Kidney tubule cell (primary cell): ENCODE results near the gene IL1RL2.
A peak's percentile ranks its signal among the peaks of the same experiment; 100 is the strongest.

ENCODE experiments used
- DNase-seq: peaks from one replicate; pipeline ENCODE4 v3.0.0-alpha.2; 2018; ENCODE audit warnings: low spot score

IL1RL2 gene

DNA sequence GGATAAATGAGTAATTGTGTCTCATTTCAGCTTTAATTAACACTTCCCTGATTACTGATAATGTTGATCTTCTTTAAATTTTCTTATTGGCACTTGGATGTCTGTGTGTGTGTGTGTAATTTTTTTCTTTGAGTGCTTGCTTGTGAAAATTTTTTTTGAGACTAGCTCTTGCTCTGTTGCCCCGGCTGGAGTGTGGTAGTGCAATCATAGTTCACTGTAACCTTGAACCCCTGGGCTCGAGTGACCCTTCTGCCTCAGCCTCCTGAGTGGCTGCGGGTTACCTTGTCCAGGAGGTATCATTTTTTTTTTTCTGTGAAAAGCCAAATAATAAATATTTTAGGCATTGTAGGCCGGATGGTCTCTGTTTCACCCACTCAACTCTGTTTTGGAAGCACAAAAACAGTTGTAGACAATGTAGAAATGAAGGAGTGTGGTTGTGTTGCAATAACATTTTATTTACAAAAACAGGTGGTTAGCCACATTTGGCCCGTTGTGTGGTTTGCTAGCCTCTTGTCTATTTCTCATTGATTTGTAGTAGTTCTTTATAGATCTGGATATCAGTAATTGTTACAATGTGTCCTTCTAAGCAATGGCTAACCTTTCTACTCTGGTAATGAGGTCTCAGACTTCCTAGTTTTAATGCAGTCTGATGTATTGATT lies 7.9 kb downstream of the IL1RL2 start:
- no peak for DNase-seq

DNA sequence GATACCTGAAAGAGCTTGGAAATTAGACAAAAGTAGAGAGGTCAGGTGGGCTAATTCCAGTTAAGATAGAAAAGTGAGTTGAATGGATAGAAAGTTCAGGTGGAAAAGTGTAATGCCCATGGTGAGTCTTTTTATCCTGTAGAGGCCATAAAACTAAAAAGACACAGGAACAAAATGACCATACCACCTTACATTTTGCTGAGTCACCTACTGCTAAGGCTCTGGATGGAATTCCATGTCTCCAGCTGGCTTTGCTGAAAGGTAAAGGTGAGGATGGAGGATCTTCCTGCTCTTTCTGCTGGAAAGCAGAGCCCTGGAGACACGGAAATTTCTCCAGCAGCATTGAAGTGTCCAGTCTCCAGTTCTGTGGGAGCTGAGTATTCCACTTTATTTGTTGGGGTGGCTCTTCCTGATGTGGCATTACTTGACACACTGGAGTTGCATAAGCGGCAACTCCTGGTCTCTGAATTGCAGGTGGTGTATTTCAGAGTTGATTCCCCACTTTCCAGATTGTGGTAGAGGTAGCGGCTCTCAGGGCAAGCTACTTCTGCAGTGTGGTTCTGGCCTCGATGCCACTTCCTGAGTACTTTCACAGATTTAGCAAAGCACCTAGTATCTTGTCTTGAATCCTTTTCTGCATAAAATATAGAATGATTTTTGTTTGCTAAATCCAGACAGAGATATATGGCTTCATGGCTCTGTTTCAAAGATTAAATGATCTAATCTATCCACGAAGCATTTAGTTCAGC lies 10.7 kb downstream of the IL1RL2 start:
- DNase-seq, result peak; percentile 7

DNA sequence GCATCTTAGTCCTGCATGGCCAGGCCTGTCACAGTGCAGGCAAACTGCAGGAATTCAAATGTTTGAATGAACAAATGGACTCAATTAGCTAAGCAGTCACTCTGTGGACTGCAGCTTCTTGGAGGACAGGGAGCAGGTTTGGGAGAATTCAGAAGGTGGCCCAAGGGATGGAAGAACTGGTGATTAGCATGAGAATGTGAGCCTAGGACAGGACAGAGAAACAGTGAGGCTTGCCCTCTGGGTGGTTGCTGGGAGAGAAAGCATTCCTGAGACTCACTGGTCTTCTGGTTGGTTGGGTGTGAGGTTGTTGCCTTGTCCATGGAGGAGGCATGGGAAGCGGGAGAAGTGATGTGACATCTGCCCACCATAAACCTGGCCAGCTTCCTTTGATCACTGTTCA lies 13.7 kb downstream of the IL1RL2 start:
- DNase-seq, result no peak

DNA sequence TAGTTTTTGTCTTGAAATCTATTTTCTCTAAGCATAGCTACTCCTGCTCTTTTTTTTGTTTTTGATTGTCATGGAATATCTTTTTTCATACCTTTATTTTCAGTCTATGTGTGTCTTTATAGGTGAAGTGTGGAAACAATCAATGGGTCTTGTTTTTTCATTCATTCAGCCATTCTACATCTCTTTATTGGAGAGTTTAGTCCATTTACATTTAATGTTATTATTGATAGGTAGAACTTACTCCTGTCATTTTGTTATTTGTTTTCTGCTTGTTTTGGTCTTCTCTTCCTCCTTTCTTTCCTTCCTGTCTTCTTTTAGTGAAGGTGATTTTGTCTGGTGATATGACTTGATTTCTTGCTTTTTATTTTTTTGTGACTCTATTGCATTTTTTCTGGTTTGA lies 17.8 kb downstream of the IL1RL2 start:
- DNase-seq, result no peak

DNA sequence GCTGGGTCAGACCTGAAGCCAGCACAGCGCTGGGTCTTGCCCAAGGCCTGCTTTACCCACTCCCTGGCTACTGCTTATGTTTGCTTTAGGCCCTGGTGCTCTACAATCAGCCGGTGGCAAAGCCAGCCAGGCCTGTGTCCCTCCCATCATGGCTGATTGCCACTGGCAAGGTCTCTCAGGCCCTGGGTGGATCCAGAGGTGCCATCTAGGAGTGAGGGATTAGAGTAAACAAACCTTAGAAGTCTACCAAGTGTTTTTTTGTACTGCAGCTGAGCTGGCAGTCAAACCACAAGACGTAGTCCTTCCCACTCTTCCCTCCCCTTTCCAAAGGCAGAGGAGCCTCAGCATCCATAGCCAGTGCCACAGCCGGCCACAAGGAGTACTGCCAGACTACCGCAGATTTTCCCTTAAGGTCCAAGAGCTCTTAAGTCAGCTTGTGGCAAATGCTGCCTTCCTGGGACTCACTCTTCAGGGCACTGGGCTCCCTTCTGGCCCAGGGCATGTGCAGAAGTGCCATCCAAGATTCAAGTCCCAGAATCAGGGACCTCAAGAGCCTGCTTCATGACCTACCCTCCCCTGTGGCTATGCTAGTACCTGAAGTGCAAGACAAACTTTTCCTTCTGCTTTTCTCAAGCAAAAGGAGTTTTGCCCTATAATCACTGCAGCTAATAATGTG lies 20.0 kb downstream of the IL1RL2 start:
- DNase-seq, result no peak

DNA sequence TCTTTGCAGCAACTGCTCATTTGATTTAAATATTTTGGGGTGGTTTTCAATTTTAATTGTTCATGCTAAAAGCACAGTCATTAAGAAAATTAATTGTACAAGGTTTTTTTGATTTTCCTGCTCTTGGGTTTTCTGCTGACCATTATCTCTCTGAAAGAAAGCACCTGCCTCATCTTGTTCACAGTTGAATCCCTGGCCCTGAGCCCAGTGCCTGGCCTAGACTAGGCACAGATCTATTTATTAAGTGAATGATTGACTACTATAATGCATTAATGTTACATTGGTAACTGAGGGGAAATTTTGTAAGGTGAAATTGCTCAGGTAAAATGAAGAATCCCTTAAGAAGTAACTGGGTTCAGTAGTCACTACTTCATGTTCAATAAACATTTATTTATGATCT lies 22.0 kb downstream of the IL1RL2 start:
- peak; percentile 47 for DNase-seq

DNA sequence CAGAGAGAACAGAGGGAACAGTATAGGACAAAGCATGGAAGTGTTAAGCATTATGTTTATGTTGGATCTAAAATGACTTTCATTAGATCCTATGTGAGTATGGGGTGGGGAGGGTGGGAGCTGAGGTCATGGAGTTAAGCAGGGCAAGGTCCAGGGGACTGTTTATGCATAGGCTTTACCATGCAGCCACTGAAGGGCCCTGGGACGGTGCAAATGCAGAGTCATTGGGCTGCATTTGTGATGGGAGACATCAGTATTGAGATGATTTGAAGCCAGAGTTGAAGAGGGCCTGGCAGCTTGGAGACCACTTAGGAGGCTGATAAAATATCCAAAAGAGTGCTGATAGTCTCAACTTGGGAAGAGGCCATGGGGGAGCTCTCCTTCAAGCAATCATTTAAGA lies 22.7 kb downstream of the IL1RL2 start:
- no peak for DNase-seq

DNA sequence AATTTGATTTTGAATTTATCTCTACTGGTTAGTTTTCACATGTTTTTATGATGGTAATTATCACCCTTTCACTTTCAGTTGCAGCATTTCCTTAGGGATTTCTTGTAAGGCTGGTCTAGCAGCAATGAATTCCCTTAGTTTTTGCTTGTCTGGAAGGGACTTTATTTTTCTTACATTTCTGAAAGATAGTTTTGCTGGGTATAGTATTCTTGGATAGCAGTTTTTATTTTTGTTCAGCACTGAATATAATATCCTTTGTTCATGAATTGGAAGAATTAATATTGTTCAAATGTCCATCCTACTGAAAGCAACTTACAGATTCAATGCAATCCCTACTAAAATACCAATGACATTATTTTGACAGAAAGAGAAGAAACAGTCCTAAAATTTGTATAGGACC lies 30.2 kb downstream of the IL1RL2 start:
- no peak for DNase-seq

DNA sequence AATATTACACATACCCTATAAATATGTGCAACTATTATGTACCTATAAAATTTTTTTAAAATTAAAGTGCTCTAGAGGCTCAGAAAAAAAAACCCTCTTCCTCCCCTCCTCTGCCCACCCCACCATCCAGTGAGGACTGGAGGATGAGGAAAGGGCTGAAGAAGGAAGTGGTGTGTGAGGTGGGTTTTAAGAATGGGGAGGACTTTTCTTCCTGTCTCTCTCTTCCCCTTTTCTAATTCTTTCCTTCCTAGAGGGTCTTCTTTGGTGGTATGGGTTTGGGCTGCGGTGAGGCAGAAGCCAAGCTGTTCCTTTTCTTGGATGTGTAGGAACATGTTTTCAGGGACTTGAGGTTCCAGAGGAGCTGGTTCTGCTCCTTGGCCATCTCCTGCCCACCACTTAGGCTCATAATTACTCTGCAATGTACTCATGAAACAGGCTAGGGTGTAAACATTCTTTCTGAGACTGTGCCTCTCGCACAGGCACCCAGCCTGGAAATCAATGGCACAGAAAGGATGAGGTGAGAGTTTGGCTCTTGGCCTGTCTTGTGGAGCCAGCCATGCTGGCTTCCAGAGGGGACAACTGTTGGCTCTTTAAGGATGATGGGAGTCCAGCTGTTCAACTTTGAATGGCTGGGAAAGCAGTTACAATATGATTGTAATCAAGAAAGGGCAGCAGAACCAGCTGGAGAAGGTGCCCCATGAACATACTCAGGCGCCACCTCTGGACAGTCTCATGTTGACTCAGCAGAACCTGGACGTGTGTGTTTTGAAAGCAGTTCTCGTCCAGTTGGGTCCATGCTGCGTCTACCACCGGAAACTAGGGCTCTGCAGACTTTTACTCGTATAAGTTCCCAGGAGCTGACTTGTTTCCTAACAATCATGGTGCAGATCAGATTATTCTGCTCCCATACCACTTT lies 38.3 kb downstream of the IL1RL2 start:
- DNase-seq, result no peak

DNA sequence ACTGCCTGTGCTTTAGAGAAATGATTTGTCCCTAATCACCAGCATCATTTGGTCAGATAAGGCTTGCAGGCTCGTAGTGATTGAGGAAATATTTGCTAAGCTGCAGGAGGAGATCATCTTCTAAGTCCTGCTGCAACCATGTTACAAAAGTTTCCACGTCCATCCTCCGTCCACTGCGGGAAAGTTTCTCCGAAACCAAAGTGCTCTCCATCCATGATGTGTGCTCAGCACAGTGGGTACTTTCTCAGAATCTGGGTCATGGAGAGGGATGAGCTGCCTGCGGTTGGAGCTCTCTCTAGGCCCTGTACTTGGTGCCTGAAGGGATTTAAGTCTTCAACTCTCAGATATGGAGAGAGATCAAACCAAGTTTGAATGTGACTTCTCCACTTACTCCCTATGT lies 39.3 kb downstream of the IL1RL2 start:
- no peak for DNase-seq

DNA sequence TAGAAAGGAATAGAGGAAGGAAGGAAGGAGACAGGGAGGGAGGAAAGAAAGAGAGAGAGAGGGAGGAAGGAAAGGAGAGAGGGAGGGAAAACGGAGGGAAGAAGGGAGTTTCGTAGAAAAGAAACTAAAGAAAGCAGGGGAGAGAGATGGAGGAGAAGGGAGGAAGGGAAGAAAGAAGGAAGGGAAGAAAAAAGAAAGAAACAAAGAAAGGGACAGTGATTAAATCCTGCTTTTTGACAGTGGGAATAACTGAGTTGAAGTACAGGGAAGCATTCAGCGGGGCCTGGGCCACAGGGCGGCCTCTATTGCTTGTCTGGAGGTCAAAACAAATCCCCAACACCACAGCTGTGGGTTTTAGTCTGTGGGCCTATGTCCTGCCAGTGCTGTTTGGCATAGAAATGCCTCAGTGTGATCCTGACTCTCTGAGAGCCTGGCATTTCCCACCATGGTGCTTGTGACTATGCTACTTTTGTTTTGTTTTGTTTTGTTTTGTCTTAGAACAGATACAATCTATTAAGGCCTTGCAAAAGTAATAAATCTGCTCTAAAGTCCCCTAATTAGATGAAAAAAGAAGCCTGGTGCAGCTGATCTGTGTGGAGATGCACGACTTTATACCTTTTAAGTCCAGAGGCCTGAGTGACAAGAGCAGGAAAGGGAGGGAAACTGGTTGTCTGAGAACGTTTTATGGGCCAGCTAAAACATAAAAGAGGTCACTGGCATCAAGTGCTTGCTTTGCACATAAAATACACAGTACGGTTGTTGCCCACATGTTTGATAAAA lies 40.0 kb downstream of the IL1RL2 start:
- DNase-seq, result no peak

DNA sequence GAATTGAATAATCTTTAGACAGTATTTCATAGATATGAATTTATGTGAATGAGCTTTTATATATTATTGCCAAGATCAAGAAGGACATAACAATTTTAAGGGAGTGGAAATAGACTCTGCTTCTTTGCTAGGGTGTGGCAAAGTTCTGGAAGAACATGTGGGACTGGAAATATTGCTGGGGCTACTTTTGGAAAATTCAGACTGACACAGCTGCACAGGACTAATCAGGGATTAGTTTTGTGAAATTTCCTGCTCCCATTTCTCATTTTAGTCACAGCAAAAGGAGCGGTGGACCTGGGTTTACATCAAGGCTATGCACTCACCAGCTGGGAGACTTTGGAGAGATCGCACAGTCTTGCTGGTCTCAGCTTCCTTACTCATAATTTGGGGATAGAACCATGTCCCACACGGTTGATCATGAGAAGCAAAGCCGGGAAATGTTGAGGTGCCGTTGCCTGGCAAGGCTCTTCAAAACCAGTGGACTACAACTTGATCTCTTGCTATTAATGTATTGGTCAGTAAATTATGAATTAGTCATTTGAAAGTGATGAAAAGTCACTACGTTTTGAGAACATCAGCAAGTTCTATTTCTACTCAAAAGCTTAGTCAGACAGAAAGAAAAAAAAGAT lies 42.4 kb downstream of the IL1RL2 start:
- no peak for DNase-seq

DNA sequence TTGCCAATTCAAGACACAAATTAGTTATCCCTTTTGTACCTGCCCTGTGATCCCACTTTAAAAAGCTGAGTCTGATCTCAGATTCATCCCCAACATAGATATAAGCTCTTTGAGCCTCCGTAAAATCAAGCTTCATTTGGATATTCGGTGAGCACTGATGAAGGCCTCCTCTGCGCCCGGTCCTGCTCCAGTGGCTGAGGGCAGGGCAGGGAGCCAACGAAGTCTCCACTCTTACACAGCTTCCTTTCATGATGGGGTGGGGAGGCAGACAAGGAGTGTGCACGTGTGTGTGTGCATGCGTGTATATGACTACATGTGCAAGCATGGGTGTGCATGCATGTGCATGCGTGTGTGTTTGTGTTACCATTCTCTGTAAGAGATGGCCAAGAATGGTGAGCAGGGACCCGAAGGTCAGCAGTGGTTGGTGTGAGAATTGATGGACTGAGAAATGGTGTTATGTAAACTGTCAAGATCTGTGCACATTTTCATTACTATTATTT lies 43.6 kb downstream of the IL1RL2 start:
- DNase-seq, result peak; percentile 25

DNA sequence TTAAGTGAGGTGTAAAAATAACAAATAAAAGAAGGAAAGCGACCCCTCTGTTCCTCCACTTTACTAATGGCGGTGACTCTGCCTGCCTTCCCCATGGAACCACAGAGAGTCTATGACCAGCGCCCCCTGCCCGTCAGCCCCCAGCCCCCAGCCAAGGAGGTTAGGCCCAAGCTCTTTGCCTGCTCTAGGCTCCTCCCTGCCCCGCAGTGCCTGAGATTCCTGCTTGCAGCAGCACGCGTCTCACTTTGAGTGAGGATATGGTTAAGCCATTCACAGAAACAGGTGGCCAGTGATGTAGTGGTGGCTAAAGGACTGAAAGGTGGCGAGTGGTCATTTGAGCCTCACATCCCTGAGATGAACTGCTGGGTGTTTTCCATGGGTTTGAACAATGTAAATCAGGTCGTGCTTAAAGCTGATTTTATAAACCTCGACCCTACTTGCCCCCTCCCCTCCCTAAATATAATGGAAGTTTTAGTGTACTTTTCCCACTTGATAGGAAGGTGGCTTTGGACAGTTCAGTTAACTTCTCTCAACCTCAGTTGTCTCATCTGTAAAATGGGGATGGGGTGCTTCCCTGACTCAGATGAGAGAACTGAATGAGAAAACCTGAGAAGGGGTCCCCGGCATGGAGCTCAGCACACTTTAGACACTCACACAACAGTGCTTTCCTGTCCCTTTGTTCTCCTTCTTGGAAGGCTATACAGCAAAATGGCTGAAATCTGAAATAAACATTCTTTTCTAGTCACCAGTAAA lies 46.5 kb downstream of the IL1RL2 start:
- no peak for DNase-seq

DNA sequence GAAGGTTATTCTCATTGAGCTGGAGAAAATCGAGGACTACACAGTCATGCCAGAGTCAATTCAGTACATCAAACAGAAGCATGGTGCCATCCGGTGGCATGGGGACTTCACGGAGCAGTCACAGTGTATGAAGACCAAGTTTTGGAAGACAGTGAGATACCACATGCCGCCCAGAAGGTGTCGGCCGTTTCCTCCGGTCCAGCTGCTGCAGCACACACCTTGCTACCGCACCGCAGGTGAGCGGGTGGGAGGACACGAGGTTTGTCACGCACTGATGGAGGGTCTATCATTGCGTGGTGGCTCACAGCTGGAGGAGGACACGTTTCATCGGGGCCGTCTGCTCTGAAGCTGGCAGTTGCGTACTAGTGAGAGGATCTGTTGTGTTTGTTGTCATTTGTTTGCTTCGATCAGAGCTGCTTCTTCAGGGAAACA lies 48.2 kb downstream of the IL1RL2 start:
- DNase-seq, result no peak

DNA sequence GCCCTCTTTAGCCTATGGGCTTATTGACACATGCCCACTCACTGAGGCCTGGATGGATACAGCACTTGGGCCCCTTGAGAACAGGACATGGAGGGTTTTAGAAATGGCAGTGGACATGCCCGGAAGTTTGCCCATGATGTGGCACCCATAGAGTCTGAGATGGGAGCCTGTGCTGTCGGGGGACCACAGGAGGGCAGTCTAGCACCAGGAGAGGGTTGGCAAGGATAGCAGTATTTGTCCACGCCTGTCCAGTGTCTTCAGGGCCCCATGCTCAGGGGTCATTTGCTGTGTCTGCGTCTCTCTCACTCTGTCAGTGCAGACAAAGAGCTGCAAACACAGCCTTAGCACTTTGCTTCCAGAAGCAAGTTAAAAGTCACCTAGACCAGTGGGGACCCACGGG lies 48.7 kb downstream of the IL1RL2 start:
- peak; percentile 18 for DNase-seq

DNA sequence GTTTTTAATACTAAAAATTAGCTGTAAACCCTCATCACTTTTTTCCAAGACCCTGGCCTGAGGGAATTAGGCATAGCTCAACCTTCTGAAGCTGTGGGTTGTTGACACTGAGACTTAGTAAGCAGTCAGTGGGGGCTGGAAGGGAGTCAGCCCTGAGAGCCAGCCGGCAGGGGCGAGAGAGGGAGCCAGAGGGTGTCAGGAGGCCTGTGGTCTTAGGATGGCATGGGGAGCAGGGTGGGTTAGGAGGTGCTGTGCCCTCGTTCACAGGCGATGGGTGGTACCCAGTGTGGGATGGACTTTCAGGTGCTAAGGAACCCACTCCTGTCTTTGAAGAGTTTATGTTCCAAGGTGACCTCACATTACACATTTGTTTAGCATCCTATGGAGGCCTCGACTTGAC lies 49.3 kb downstream of the IL1RL2 start:
- no peak for DNase-seq

DNA sequence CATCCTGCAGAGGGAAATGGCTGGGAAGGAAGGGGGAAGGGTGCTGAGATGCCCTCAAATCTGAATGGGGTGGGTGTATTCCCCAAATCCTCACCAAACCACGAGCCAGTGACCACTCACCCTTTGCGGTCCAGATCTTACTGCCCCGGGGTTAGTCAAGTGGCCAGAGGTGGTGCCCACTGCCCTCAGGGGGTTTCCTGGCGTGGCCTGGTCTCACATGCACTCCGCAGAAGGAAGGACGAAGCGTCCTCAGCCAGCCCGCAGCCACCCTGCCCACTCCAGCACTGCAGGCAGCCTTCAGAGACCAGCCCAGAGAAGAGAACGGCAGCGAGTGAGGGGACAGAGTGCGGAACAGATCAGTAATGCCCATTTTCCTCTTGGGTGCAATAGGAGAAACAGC lies 50.4 kb downstream of the IL1RL2 start:
- no peak for DNase-seq

DNA sequence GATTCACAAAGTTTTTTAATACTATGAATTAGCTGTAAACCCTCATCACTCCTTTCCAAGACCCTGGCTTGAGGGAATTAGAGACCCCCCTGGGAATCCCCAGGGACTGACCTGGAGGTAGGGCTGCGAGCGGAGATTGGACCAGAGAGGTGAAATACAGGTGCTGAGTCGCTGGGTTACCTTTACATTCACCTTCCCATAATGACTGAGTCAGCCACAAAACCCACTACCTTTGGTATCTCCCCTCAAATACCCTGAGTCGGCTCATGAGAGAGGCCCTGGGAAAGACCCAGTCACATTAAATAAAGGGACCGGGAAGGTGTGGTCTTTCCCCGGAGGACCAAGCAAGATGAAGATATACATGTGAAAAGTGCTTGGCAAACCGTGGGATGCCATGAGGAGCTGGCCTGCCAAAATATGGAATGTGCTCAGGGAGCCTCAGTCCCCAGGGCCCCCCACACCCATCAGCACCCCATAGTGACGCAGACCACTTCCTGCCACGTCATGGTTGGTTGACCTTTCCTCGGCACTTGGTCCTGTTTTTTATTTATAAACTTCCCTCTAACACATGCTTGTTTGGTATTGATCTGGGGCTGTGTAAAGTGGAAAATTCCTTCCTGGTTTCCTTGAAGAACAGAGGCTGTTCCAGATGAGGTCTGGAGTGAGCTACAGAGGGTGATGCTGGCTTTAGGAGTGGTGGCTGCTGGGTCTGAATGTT lies 51.4 kb downstream of the IL1RL2 start:
- DNase-seq, result peak; percentile 38
